Fibroblast of pulmonary artery (primary cell): ENCODE data around the gene SEPHS1.

Experiments
- DNase-seq: peaks from one replicate; pipeline ENCODE4 v3.0.0-alpha.2; 2010; ENCODE audit warnings: low read depth
- H3K4me3 ChIP-seq: replicated peaks from 2 replicates; pipeline ENCODE4 v1.5.1; 2011; ENCODE audit warnings: low read depth, mild to moderate bottlenecking, control low read depth, low read length, moderate library complexity
- TF ChIP-seq, protein P1 (sequence below): IDR thresholded peaks from 2 replicates; pipeline ENCODE4 v1.5.1; 2011; ENCODE audit warnings: mild to moderate bottlenecking, control low read depth, low read length, inconsistent platforms; ENCODE audit errors: missing control alignments

Gene SEPHS1, protein sequence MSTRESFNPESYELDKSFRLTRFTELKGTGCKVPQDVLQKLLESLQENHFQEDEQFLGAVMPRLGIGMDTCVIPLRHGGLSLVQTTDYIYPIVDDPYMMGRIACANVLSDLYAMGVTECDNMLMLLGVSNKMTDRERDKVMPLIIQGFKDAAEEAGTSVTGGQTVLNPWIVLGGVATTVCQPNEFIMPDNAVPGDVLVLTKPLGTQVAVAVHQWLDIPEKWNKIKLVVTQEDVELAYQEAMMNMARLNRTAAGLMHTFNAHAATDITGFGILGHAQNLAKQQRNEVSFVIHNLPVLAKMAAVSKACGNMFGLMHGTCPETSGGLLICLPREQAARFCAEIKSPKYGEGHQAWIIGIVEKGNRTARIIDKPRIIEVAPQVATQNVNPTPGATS

DNA sequence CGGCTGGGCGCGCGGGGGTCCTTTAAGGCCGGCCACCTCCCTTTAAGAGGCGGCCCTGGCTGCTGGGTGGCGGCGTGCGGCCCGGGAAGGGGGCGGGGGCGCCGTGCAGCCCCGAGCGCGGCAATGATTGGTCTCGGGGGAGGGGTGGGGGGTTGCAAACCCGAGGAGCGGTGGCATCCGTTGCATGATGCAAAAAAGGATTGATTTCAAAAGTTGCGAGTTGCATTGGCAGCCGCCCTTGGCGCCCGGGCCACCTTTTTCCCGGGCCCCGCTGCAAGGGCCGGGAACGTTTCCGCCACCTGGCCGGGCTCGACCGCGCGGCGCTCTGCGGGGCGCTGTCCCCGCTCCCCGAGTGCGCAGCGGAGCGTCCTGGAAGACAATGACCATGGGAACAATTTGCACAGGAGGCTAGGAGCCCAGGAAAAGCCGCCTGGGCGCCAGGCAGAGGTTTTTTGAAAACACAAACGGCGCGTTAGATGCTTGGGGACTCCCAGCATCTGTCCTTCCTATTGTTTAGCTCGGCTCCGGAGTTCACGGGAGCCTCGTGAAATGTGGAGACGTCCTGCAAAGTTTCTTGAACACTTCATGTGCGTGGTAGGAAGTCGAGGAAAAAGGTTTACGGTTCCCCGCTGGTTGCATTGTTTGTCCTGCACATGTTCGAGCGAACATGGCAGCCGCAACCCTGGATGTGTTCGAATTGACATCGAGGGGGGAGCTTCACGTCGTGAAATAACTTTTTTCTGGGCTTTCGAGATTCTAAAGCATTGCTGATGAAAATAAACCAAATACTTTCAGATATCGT, at the start of gene SEPHS1:
Gene SEPHS1 (minus strand): TSS at position 78 of the 802 bp plus-strand sequence. CDS start 3,343 bp downstream, outside the sequence.
- TF ChIP-seq, protein P1, sequence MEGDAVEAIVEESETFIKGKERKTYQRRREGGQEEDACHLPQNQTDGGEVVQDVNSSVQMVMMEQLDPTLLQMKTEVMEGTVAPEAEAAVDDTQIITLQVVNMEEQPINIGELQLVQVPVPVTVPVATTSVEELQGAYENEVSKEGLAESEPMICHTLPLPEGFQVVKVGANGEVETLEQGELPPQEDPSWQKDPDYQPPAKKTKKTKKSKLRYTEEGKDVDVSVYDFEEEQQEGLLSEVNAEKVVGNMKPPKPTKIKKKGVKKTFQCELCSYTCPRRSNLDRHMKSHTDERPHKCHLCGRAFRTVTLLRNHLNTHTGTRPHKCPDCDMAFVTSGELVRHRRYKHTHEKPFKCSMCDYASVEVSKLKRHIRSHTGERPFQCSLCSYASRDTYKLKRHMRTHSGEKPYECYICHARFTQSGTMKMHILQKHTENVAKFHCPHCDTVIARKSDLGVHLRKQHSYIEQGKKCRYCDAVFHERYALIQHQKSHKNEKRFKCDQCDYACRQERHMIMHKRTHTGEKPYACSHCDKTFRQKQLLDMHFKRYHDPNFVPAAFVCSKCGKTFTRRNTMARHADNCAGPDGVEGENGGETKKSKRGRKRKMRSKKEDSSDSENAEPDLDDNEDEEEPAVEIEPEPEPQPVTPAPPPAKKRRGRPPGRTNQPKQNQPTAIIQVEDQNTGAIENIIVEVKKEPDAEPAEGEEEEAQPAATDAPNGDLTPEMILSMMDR: no peak
- peak; percentile 74 for DNase-seq
- peak within 1 kb of the TSS; percentile 82 for H3K4me3 ChIP-seq

DNA sequence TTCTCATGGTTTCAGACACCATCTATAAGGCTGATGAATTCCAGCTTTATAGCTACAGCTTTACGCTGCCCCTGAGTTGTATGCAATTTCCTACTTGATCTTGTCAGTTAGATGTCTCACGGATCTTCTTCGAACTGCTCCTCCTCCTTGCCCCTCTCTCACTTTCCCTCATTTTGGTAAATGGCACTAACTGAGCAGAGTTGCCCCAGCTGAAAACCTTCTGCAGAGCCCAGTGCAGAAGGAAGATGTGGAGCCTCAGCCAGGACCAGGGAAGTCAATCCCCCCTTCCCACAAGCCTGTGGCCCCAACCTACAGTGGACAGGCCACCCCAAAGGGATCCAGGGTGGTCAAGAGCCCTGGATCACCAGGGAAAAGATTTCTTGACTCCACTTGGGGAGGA, 49.0 kb upstream of the SEPHS1 start:
- TF ChIP-seq, protein P1: no peak
- DNase-seq: no peak
- no peak overlapping the region for H3K4me3 ChIP-seq

DNA sequence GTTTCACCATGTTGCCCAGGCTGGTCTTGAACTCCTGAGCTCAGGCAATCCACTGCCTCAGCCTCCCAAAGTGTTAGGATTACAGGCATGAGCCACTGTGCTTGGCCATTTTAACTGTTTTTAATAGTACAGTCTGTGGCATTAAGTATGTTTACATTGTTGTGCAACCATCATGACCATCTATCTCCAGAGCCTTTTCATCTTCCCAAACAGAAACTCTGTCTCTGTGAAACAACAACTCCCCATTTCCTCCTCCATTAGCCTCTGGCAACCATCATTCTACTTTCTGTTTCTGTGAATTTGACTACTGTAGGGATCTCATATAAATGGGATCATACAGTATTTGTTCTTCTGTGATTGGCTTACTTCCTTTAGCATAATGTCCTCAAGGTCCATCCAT, 48.3 kb upstream of the SEPHS1 start:
- DNase-seq: no peak
- TF ChIP-seq, protein P1: no peak
- no peak overlapping the region for H3K4me3 ChIP-seq

DNA sequence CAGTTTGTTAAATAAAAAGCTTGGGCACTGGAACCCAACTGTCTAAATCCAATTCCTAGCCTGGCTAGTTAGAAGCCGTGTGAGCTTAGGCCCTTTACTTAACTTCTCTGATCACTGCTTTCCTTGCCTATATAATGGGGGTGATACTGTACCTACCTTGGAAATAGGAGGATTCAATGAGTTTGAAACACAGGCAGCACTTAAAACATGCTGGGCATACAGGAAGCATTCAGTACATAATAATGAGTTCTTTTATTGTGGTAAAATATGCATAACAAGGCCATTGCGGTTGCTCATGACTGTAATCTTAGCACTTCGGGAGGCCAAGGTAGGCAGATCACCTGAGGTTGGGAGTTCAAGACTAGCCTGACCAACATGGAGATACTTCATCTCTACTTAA, 47.4 kb upstream of the SEPHS1 start:
- no peak for DNase-seq
- TF ChIP-seq, protein P1: no peak
- H3K4me3 ChIP-seq: no peak overlapping the region

DNA sequence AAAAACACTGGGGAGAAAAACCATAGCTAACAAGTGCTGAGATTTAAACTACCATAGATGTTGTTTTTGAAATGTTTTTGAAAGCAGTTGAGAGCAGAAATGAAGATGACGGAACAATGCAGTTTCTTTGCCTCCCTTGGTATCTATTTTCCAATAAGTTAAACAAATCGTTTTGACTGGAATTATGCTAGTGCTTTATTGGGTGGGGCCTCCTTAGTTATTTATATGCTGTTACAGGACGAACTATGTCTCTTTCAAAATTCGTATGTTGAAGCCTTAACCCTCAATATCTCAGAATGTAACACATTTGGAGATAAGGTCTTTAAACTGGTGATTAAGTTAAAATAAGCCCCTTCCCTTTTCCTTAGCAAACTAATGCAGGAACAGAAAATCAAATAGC, 45.5 kb upstream of the SEPHS1 start:
- H3K4me3 ChIP-seq: no peak overlapping the region
- DNase-seq: no peak
- TF ChIP-seq, protein P1: no peak

DNA sequence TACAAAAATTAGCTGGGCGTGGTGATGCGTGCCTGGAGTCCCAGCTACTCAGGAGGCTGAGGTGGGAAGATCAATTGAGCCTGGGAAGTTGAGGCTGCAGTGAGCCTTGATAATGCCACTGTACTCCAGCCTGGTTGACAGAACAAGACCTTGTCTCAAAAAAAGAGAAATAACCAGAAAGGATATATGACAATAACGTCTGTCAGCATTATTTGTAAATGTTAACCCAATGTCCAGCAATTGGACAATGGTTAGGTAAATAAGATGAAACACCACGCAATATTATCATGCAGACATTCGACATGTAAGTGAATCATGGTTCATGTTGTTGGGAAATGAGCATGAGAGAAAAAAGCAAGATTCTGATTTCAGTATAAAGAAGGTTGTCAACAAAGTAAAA, 44.6 kb upstream of the SEPHS1 start:
- TF ChIP-seq, protein P1: no peak
- no peak overlapping the region for H3K4me3 ChIP-seq

More for the DNA sequence above, 44.6 kb upstream of the SEPHS1 start:
- no peak for DNase-seq
